Lung (tissue), 12 donors: Measurements from ENCODE around the gene MAGT1. TPM values are rescaled to one million over a fixed set of nuclear protein-coding genes. Genes with fewer than 3 reads are reported as not detected.

Experiments
- ATAC-seq: fragments of 200-7000 bp; cut with Tn5 transposase; one replicate; pipeline ENCODE4 v1.9.1; 2020; ENCODE audit warnings: moderate number of reproducible peaks; ENCODE audit not compliant: insufficient read depth, low FRiP score
- DNase-seq, 3 donors: peaks; one replicate each; pipeline ENCODE4 v3.0.0-alpha.2; 2013 to 2017
- H3K27ac ChIP-seq, 2 donors: one replicate each; pipeline ENCODE4 v1.5.1; 2013; ENCODE audit warnings: mild to moderate bottlenecking in 2 of 2, moderate library complexity in 2 of 2, control low read depth in 1 of 2, inconsistent platforms in 1 of 2, low read depth in 1 of 2, low read length in 1 of 2
- H3K27me3 ChIP-seq, 3 donors: one replicate each; pipeline ENCODE4 v1.5.1; 2013; ENCODE audit warnings: low read length in 2 of 3; ENCODE audit not compliant: control insufficient read depth in 3 of 3, insufficient read depth in 3 of 3
- H3K36me3 ChIP-seq, 4 donors: one replicate each; pipeline ENCODE4 v1.5.1; 2013; ENCODE audit warnings: low read length in 4 of 4, mild to moderate bottlenecking in 1 of 4, moderate library complexity in 1 of 4; ENCODE audit not compliant: control insufficient read depth in 4 of 4, insufficient read depth in 4 of 4
- H3K4me1 ChIP-seq, 5 donors: one replicate each; pipeline ENCODE4 v1.5.1; 2013; ENCODE audit warnings: low read length in 5 of 5, mild to moderate bottlenecking in 2 of 5, moderate library complexity in 1 of 5; ENCODE audit not compliant: control insufficient read depth in 5 of 5, insufficient read depth in 5 of 5
- H3K4me3 ChIP-seq: one replicate; pipeline ENCODE4 v1.5.1; 2013; ENCODE audit warnings: mild to moderate bottlenecking, control low read depth, moderate library complexity
- H3K9ac ChIP-seq, 2 donors: one replicate each; pipeline ENCODE4 v1.5.1; 2013; ENCODE audit warnings: low read length in 2 of 2, control low read depth in 1 of 2; ENCODE audit not compliant: insufficient read depth in 1 of 2
- H3K9me3 ChIP-seq, 4 donors: one replicate each; pipeline ENCODE4 v1.5.1; 2013; ENCODE audit warnings: low read length in 3 of 4, mild to moderate bottlenecking in 1 of 4, moderate library complexity in 1 of 4; ENCODE audit not compliant: control insufficient read depth in 4 of 4, insufficient read depth in 3 of 4
- CTCF ChIP-seq: IDR thresholded peaks from 2 replicates; pipeline ENCODE4 v1.5.1; 2012; ENCODE audit warnings: mild to moderate bottlenecking; ENCODE audit errors: control extremely low read depth, extremely low read depth
- WGBS, 2 donors: extraction: QIAGEN DNeasy Blood & Tissue Kit; methylation state at CpG; one replicate each; pipeline ENCODE4 v1.1.7; 2013; 5-methylcytosine and 5-hydroxymethylcytosine counted together
- polyA plus RNA-seq, 2 donors: library from polyadenylated mRNA; stranded (reverse); fragments of 200-250 nt; gene quantifications; one replicate each; pipeline ENCODE4 v1.2.1, GENCODE V29; 2013
- total RNA-seq, 2 donors: library from RNA; depleted of rRNA in 1 of 2; stranded (reverse); fragments of >200 nt in 1 of 2; gene quantifications; one replicate each; pipeline ENCODE4 v1.2.1, GENCODE V29; 2014 to 2021
- donor health status: control.
- donor health status: control.
- donor health status: Bipolar disorder and iron deficiency.
- donor health status: healthy.
- donor health status: DM: yes; HTN: yes; CAD: no.

MAGT1 gene
- total and polyA plus RNA-seq, 4 donors: 15.3 to 80.0 (median 57.3) TPM

GRCh38 chrX:77937291-77937690, 42.1 kb upstream of the MAGT1 start:
- H3K9me3 ChIP-seq: no peaks in the 10 kb centered on the region
- no peak overlapping the region for H3K4me3 ChIP-seq
- no peaks in the 10 kb centered on the region for H3K27me3 ChIP-seq
- no peak overlapping the region for H3K27ac ChIP-seq
- H3K9ac ChIP-seq: no peak overlapping the region
- WGBS, 2 donors: 35 to 78% methylated on average over 3 of the region's 3 CpGs
- H3K4me1 ChIP-seq: no peaks in the 10 kb centered on the region
- DNase-seq (no peak), ATAC-seq (no peak)
- no peak for TF ChIP-seq CTCF
- H3K36me3 ChIP-seq: no peaks in the 10 kb centered on the region

- Histone ChIP-seq H3K9ac (no peak overlapping the region), H3K4me1 (no peaks in the 10 kb centered on the region), H3K27ac (no peak overlapping the region), H3K9me3 (no peaks in the 10 kb centered on the region), H3K36me3 (no peaks in the 10 kb centered on the region), H3K27me3 (no peaks in the 10 kb centered on the region), H3K4me3 (no peak overlapping the region)
- no peak for TF ChIP-seq CTCF
- ATAC-seq: no peak
- no peak for DNase-seq
Observed at GRCh38 chrX:77936299-77936698, 41.1 kb upstream of the MAGT1 start.

GRCh38 chrX:77935886-77936285, 40.7 kb upstream of the MAGT1 start:
- no peak for TF ChIP-seq CTCF
- H3K4me3 ChIP-seq: no peak overlapping the region
- H3K27ac ChIP-seq: no peak overlapping the region
- no peaks in the 10 kb centered on the region for H3K36me3 ChIP-seq
- no peaks in the 10 kb centered on the region for H3K4me1 ChIP-seq
- no peak overlapping the region for H3K9ac ChIP-seq
- WGBS, 2 donors: 62 to 84% methylated on average over 1 of the region's 1 CpG
- DNase-seq: no peak
- ATAC-seq: no peak
- H3K27me3 ChIP-seq: no peaks in the 10 kb centered on the region
- no peaks in the 10 kb centered on the region for H3K9me3 ChIP-seq

- no peaks in the 10 kb centered on the region for H3K27me3 ChIP-seq
- no peak overlapping the region for H3K27ac ChIP-seq
- DNase-seq: no peak
- no peak overlapping the region for H3K4me3 ChIP-seq
- H3K36me3 ChIP-seq: no peaks in the 10 kb centered on the region
- no peaks in the 10 kb centered on the region for H3K4me1 ChIP-seq
- no peak overlapping the region for H3K9ac ChIP-seq
- H3K9me3 ChIP-seq: no peaks in the 10 kb centered on the region
- WGBS, 2 donors: 11 to 45% methylated on average over 1 of the region's 1 CpG
- TF ChIP-seq CTCF: no peak
- no peak for ATAC-seq
Observed at GRCh38 chrX:77930581-77930980, 35.3 kb upstream of the MAGT1 start.
